HL-60 (cell line): ENCODE data around the gene B4GALNT1.

Source experiments
- DNase-seq, 2 experiments: peaks; one replicate each; pipeline ENCODE4 v3.0.0-alpha.2; 2010 to 2020; ENCODE audit warnings: low read depth in 1 of 2, low spot score in 1 of 2
- H3K27ac ChIP-seq: fragments of 250-450 bp; sonication (Bioruptor Pico); replicated peaks from 2 replicates; pipeline ENCODE4 v1.5.1; 2020; ENCODE audit warnings: mild to moderate bottlenecking, moderate library complexity
- H3K27me3 ChIP-seq: fragments of 250-450 bp; sonication (Bioruptor Pico); 2 replicates; pipeline ENCODE4 v1.5.1; 2021; ENCODE audit warnings: mild to moderate bottlenecking, moderate library complexity; ENCODE audit not compliant: insufficient read depth, poor library complexity, severe bottlenecking
- H3K4me3 ChIP-seq: replicated peaks from 2 replicates; pipeline ENCODE4 v1.5.1; 2011; ENCODE audit warnings: mild to moderate bottlenecking, control low read depth, low read length; ENCODE audit not compliant: insufficient read depth
- CTCF ChIP-seq: IDR thresholded peaks from one replicate; pipeline ENCODE4 v1.5.1; 2011; ENCODE audit warnings: low read length, control low read depth, inconsistent platforms; ENCODE audit not compliant: insufficient read depth
- GABPA ChIP-seq: IDR thresholded peaks from 2 replicates; pipeline ENCODE4 v1.6.1; 2012; ENCODE audit warnings: low read depth
- POLR2AphosphoS5 ChIP-seq: IDR thresholded peaks from 2 replicates; pipeline ENCODE4 v1.6.1; 2012; ENCODE audit warnings: low read depth
- REST ChIP-seq: IDR thresholded peaks from 2 replicates; pipeline ENCODE4 v1.6.1; 2012; ENCODE audit warnings: low read depth; ENCODE audit not compliant: insufficient replicate concordance
- SPI1 ChIP-seq: IDR thresholded peaks from 2 replicates; pipeline ENCODE4 v1.6.1; 2012; ENCODE audit warnings: low read depth, mild to moderate bottlenecking, borderline replicate concordance

B4GALNT1 gene

GRCh38 chr12:57641699-57642442 lies 8.9 kb upstream of the B4GALNT1 start:
- H3K27me3 ChIP-seq = peaks cover 3% of the 10 kb centered on the region
- no peak for DNase-seq
- no peak overlapping the region for H3K4me3 ChIP-seq
- H3K27ac ChIP-seq = no peak overlapping the region
- TF ChIP-seq POLR2AphosphoS5 (no peak), REST (no peak), SPI1 (no peak), GABPA (no peak), CTCF (no peak)

GRCh38 chr12:57640175-57641042 lies 7.4 kb upstream of the B4GALNT1 start:
- Histone ChIP-seq H3K27me3 (peaks cover 3% of the 10 kb centered on the region), H3K4me3 (no peak overlapping the region), H3K27ac (no peak overlapping the region)
- DNase-seq = no peak
- no peak for TF ChIP-seq REST
- TF ChIP-seq SPI1 = no peak
- TF ChIP-seq CTCF = no peak
- no peak for TF ChIP-seq GABPA
- no peak for TF ChIP-seq POLR2AphosphoS5

GRCh38 chr12:57638096-57638495 lies 5.1 kb upstream of the B4GALNT1 start:
- peaks cover 3% of the 10 kb centered on the region for H3K27me3 ChIP-seq
- no peak for TF ChIP-seq CTCF
- no peak for TF ChIP-seq REST
- TF ChIP-seq GABPA = no peak
- TF ChIP-seq POLR2AphosphoS5 = no peak
- no peak for TF ChIP-seq SPI1
- no peak for DNase-seq
- H3K4me3 ChIP-seq = no peak overlapping the region
- no peak overlapping the region for H3K27ac ChIP-seq
